Hippocampal formation (tissue), 2 donors: ENCODE measurements around the gene LOXL1.
A peak's percentile ranks its signal among the peaks of the same experiment; 100 is the strongest.
"Not testable (repeated sequence)": the region's sequence is repeated elsewhere in the genome, so short reads cannot be mapped to it uniquely, and the experiment has no call there.

Experiments used
- DNase-seq, 2 donors: peaks; one replicate each; lab custom pipeline; 2025; lab: John Stamatoyannopoulos, UW

Gene LOXL1

DNA sequence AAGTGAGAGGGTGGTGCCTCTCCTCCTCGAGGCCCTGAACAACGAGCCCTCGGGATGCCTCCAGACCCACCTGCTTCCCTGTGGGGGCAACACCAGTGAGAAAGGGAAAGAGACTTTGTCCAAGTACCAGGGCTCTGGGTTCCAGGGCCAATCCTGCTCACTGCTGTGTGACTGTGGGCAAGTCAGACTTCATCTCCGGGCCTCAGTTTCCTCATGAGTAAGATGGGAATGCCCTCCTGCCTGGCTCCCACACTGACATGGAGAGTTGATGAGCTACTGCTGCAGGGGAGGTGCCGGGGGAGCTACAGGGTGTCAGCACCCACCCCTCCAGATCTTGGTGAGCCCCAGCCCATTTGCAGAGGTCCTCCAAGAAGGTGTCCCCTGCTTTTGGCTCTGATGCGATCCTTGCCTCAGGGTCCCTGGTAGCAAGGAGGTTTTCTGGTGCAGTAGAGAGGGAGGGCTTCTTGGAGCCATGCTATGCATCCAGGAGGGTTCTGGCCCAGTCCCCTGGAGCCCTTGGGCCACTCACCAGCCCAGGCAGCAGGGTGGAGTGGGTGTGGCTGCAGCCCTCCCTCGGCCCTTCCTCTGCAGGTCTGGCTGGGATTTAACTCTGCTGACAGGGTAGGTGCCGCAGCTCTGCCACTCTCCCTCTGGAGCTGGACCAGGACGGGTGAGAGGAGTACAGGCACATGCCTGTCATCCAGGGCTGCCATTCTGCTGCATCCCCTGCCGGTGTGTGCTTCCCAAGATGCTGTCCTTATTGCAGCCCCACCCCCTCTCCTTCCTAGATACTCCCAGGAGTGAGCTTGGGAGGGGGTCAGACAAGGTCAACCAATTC is 26.9 kb downstream of the LOXL1 start:
- no peak for DNase-seq

DNA sequence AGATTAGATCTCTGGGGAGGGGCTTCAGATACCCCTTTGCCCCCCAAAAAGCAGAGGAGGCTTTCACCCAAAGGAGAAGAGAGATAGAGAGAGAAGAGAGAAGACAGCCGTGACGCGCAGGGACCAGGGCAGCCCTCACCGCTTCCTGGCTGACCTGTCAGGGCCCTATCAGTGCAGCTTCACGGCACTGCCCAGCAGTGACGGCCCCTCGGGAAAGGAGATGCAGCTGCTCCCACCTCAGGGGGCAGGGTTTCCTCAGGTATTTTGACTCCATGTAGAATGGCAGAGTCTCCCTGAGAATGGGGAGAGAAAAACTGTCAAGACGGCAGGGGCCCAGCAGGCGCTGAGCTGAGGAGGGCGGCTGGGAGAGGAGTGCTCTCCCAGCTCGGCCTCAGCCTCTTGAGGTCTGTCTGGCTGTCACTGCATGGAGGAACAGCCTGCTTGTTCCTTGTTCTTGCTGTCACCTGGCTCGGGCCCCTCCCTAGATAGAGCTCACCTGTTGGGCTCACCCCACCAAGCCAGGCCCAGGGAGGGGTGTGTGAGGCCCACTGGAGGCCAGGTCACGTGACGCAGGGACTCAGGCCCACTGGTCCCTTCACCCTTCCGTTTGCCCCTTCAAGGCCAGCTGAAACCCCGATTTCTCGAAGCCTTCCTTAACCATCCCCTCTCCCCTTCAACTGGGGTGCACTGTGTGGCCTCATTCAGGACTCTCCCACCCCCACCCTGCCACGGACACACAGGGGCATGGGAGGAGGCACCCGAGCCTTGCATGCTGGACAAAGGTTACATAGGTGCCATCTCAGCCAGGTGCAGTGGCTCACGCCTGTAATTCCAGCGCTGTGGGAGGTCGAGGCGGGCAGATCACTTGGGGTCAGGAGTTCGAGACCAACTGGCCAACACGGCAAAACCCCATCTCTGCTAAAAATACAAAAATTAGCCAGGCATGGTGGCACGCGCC is 28.2 kb downstream of the LOXL1 start:
- DNase-seq = no peak

DNA sequence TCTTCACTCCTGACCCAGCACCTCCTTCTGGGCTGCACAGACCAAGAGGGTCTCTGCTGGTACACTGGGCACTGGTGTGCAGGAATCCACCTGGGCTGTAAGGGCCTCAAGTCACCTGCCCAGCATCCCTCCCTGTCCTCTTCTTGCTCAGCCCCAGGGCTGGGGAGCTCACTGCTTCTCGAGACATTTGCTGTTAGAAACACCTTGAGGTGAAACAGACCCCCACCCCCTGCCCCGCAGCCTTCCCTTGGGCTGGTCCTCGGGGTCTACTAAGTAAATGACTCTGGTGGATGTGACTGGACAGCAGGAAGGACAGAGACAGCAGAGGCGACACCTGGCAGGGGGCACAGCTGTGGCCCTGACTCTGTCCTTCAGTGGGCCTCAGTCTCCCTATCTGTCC is 29.1 kb downstream of the LOXL1 start:
- no peak for DNase-seq

DNA sequence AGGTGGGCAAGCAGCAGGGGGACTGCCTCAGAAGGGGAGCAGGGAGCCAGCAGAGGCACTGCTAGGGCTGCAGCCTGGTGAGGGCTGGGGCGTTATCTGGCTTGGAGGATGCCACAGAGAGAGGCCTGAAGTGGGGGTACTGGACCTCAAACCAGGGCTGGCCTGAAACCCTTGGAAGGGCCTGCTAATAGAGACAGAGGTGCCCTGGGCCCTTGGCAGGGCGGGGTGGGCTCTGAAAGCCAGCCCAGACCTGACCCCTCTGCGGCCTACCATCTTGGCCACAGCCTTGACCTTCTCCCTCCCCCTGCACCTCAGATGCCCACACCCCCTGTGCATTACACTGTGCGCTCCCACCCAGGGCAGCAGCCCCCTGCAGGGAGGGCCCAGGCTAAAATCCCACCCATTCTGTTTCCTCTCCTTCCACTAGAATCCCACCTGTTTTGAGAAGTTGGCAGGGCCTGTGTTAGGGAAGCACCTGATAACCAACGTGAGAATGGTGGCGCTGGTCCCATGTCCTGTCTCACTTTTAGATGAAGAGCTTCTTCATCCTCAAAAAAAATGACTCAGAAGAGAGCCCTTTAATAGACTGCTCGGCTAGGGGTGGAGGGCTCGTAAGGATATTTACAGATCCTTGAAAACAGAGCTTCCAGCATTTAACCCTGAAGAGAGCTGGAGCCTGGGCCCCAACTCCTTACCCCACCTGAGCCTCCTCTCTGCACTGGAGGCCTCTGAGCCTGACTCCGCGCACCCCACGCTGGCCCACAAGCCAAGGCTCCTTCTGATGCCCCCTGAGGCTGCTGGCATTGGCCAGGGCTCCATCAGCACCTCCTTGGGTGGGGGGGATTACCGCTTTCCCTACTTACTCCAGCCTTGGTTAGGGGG is 29.8 kb downstream of the LOXL1 start:
- DNase-seq = no peak

DNA sequence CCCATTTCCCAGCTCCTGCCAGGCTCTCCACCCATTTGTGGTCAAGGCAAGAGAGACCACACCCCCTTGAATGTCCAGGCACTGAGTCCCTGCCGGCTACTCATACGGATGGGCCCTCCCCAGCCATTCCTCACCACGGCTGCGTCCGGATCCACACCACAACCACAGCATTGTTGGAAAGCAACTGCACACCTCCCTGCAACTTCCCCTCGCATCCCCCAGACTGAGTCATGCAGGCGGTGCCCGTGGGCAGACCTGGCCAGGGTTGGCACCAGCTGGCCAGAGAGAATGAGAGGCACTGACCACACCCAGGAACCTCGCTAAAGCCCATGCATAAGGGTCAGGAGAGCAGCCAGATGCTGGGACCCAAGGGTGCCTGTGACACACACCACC is 30.5 kb downstream of the LOXL1 start:
- no peak for DNase-seq

DNA sequence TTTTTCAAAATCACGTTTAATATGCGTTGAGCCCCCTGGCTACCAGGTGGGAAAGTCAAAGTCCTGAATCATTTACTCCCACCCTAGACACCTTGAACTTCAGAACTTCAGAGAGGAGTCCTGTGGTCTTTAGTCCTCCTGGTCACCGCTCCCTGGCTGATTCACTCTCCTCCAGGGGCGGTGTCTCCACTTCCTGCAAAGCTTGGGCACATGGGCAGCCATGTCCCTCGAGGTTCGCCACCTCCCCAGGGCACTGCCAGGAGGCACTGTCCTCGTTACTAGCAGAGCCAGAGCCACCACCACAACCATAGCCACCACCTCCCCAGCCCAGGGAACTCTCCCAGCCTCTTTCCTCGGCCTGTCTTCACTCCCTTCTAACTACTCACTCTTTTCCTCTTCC is 31.0 kb downstream of the LOXL1 start:
- DNase-seq = no peak

DNA sequence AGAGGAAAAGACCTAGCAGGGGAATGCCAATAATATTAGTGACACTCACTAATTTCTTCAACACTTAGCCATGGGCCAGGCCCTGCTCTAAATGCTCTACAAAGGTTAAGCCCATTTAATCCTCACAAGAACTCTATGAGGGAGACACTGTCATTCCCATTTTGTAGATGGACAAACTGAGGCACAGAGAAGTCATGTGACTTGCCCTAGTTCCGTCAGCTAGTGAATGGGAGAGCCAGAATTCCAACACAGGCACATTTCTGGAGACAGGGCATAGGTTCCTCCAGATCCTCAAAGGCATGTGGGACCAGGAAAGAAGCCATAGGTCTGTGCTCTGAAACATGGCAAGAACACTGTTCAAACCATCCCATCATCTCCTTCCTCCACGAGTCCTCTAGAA is 31.5 kb downstream of the LOXL1 start:
- no peak for DNase-seq

DNA sequence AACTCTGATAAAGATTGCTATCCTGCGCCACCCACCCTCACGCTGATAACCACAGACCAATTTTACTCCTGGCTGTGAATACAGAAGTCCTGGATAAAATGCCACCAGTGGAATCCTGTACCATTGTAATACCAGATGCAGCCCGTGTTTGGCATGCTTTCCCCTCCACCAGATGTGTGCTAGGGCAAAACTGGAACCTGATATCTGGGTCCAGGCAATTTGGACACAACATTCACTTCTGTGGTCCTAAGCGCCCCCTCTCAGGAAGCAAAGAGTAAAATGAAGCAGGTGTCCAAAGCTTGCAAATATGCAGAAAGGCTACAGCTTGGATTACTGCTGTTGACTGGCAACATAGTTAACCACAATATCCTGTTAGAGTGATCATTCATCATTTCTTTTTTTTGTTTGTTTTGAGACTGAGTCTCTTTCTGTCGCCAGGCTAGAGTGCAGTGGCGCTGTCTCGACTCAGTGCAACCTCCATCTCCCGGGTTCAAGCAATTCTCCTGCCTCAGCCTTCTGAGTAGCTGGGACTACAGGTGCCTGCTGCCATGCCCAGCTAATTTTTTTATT is 32.8 kb downstream of the LOXL1 start:
- no peak for DNase-seq

DNA sequence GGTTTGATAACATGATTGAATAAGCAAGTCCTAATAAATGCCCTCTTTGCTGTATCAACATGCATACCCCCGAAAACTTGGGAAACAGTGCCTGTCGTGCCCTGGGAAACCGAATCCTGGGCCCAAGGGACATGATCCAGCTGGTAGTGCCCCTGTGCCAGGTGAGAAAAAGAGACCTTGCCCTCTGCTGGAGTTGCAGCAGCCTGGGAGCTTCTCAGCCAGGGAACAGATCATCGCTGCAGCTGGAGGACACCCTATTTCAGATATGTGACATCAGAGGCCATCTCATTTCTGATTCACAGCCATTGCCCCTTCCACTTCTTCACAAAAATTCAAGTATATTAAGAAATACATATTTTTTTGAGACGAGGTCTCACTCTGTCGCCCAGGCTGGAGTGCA is 33.5 kb downstream of the LOXL1 start:
- no peak for DNase-seq

DNA sequence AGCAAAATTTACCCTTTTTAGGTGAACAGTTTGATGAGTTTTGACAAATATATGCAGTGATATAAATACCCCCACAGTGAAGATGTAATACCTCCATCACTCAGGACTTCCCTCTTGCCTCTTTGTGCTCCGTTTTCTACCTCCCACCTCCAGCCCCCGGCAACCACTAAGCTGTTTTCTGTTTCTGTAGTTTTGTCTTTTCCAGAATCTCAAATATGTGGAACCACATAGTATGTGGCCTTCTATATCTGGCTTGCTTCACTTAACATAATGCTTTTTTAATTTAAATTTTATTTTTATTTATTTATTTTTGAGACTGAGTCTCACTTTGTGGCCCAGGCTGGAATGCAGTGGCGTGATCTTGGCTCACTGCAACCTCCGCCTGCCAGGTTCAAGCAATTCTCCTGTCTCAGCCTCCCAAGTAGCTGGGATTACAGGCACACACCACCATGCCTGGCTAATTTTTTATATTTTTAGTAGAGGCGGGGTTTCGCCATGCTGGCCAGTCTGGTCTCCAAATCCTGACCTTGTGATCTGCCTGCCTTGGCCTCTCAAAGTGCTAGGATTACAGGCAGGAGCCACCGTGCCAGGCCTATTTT is 34.3 kb downstream of the LOXL1 start:
- not testable (repeated sequence) for DNase-seq

DNA sequence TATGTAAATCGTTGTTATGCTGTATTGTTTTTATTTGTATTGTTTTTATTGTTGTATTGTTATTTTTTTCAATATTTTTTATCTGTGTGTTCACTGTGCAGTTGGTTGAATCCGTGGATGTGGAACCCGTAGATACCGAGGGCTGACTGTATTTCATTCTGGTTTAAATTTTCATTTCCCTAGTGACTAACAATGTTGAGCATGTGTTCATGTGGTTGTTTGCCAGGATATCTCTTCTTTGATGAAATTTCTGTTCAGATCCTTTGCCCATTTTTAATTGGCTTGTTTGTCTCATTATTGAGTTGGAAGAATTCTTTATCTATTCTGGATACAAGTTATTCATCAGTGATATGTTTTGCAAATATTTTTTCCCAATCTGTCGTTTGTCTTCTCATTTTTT is 36.2 kb downstream of the LOXL1 start:
- no peak for DNase-seq

DNA sequence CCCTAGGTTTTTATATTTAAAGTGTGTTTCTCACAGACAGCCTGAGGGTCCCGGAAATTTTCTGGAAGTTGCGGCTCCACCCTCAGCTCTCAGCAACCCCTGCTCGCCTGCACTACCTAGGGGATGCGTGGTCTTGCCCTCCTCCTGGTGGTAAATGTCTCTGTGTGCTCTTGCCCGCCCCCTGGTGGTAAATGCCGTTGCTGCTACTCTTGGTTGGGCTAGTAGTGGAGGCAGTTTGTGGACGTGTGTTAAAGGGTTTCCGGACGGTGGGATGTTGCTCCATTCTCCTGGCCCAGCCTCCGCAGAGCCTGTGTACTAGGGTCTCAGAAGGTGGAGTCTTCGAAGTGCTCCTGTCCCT is 38.5 kb downstream of the LOXL1 start:
- DNase-seq = peak in 1 of 2 donors; percentile 41

DNA sequence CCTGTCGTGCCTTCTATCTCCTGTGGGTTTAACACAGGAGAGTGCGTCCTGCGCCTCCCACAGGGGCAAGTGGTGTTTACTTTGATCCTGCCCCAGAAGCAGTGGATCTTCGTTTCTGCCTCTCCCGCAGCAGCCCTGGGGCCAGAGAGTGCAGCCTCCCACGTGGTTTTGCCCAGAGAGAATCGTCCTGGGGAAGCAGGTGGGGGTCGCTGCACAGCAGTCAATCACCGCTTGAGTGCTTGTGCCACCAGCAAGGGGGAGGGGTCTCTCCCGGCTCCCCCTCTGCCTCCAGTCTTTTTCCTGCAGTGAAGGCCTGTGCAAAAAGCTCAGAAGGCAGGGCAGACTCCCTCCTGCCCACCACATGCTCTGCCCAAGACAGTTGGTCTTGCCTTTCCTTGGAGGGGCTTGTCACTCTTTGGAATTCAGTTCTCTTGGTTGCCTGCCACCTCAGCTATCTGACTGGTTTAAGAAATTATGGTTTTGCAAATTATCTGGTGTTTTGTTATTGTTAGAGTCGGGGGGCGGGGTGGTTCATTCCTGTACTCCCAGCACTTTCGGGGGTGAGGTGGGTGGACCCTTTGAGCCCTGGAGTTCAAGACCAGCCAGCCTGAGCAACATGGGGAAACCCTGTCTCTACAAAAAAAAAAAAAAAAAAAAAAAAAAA is 39.0 kb downstream of the LOXL1 start:
- no peak for DNase-seq

DNA sequence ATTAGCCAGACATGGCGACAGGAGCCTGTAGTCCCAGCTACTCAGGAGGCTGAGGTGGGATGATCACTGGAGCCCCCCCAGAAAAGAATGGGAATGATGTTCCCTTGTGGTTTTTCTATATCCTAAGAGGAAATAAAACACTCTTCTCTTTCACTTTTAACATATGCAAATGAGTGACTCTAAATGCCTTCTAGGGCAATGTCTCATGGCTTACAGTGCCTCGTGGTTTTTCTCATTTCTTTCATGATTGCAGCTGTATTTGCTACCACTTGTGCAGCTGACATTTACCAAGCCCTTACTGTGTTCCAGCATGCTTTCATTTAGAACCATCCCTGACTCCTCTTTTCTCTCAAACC is 39.5 kb downstream of the LOXL1 start:
- DNase-seq = no peak

DNA sequence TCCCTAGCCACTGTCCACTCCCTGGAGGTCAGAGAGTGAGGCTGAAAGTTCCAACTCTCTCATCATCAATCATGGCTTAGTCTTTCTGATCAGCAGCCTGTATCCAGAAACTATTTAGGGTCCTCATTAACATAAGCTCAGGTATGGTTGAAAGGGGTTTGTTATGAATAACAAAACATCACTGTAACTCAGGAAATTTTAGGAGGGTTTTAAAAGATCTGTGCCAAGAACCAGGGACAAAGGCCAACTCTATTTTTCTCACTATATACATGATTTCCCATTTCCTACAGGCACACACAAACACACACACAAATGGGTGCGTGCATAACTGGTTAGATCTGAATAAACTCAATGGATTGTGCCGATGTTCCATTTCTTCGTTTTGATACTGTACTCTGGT is 42.2 kb downstream of the LOXL1 start:
- no peak for DNase-seq

DNA sequence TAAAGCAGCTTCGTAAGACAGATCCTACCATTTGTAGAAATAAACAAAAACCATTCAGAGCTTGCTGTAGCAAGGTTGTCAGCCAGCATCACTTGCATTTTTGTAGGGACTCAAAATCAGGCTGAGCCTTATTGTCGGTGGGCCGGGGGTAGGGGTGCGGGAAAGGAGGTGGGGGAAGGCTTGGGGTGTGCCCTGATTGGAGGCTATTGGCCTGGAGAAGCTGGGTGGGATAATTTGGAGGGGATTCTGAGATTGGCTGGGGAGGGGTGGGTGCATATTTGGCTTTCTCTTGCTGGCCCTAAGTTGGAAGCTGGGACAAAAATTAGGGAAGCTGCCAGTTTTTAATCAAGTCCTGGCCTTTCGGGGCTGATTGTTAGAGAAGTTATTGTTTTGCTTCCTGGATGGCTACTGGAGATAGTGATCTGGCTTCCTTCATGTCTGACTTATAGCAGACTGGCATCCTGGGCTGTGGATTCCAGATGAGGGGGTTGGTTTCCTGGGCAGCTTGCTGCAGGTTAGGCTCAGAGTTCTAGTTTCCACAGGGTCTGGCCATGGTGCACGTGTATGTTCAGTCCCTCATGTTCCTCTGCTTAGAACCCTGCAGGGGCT is 43.0 kb downstream of the LOXL1 start:
- DNase-seq = no peak

DNA sequence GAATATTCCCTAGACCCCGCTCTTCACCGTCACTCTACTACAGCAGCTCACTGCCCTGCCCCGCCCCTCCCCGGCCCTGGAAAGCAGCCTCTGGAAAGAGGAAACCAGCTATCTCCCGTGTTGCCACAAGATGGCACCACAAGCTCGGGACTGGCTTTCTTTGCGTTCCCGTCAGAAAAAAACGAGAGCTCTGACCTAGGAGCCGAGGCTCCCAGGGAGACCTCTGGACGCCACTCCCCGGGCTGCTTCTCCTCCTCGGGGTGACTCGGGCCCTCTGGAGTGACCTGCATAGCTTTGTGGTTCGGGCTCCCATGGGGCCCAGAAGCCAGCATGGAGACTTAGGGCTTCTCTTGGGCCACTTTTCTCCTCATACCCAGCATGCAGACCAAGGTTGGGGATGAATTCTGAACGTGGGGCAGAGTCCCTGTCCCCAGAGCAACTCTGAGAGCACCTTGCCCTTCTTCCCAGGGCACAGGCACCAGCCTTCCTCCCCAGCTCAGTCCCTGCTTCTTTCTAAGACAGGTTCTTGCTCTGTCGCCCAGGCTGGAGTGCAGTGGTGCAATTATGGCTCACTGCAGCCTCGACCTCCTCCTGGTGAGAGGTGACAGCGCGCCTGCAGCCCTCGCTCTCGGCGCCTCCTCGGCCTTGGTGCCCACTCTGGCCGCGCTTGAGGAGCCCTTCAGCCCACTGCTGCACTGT is 46.9 kb downstream of the LOXL1 start:
- peak; percentile 51 to 72 for DNase-seq

DNA sequence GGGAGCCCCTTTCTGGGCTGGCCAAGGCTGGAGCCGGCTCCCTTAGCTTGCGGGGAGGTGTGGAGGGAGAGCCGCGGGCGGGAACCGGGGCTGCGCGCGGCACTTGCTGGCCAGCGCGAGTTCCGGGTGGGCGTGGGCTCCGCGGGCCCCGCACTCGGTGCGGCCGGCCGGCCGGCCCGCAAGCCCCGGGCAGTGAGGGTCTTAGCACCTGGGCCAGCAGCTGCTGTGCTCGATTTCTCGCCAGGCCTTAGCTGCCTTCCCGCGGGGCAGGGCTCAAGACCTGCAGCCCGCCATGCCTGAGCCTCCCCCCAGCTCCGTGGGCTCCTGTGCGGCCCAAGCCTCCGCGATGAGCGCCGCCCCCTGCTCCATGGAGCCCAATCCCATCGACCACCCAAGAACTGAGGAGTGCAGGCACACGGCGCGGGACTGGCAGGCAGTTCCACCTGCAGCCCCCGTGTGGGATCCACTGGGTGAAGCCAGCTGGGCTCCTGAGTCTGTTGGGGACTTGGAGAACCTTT is 47.5 kb downstream of the LOXL1 start:
- not testable (repeated sequence) for DNase-seq

DNA sequence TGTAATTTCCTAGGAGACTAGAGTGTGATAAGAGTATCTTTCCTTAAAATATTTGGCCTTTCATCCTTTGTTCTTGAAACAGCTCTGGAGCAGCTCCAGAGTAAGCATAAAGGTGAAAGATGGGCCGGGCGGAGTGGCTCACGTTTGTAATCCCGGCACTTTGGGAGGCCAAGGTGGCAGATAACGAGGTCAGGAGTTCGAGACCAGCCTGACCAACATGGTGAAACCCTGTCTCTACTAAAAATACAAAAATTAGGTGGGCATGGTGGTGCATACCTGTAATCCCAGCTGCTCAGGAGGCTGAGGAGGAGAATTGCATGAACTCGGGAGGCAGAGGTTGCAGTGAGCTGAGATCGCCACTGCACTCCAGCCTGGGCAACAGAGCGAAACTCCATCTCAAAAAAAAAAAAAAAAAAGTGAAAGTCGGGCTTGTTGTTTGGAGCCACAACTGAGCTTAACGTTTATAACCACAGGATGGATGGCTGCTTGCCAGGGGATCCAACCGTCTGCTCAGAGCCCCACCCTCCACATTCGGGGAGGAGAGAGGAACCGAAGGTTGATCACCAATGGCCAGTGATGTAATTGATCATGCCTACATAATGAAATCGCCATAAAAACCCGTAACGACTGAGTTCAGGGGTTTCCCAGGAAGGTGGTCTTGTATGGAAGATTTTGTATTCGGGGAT is 49.3 kb downstream of the LOXL1 start:
- not testable (repeated sequence) for DNase-seq
